Left ventricle myocardium inferior (tissue), 1 donor: ENCODE data around the gene MEGF11. TPM values are rescaled to one million over a fixed set of nuclear protein-coding genes. Genes with fewer than 3 reads are reported as not detected.

Experiments used
- DNase-seq: peaks from one replicate; pipeline ENCODE4 v3.0.0-alpha.2; 2020
- H3K27ac ChIP-seq: fragments of 200-600 bp; replicated peaks from 2 replicates; pipeline ENCODE4 v1.8.0; 2021
- H3K27me3 ChIP-seq: fragments of 200-600 bp; 2 replicates; pipeline ENCODE4 v1.8.0; 2021; ENCODE audit warnings: low read depth
- H3K36me3 ChIP-seq: fragments of 200-600 bp; 2 replicates; pipeline ENCODE4 v1.8.0; 2021
- H3K4me1 ChIP-seq: fragments of 200-600 bp; 2 replicates; pipeline ENCODE4 v1.8.0; 2021
- H3K4me3 ChIP-seq: fragments of 200-600 bp; 2 replicates; pipeline ENCODE4 v1.8.0; 2021; ENCODE audit warnings: mild to moderate bottlenecking, moderate library complexity
- H3K9me3 ChIP-seq: fragments of 200-600 bp; replicated peaks from 2 replicates; pipeline ENCODE4 v1.8.0; 2021
- CTCF ChIP-seq: fragments of 200-600 bp; IDR thresholded peaks from 2 replicates; pipeline ENCODE4 v1.8.0; 2021; ENCODE audit warnings: antibody characterized with exemption, mild to moderate bottlenecking, borderline replicate concordance
- intact Hi-C: fragments of 100-400 bp; cut with micrococcal nuclease; formaldehyde crosslinking; loops from one replicate; pipeline ENCODE4 v1.11.0; 2022
- total RNA-seq: library from RNA; stranded (reverse); fragmentation: NEBNext Ultra II Directional; extraction: Animal tissue kit (Norgen Biotek cat#: 25700); gene quantifications from one replicate; pipeline ENCODE4 v1.2.1, GENCODE V29; 2021
- donor health status: DM: no; HTN: yes; CAD: no; lungs with severe emphysema.

MEGF11 gene
- total RNA-seq, 1 donor from 2014 or later = not detected

DNA sequence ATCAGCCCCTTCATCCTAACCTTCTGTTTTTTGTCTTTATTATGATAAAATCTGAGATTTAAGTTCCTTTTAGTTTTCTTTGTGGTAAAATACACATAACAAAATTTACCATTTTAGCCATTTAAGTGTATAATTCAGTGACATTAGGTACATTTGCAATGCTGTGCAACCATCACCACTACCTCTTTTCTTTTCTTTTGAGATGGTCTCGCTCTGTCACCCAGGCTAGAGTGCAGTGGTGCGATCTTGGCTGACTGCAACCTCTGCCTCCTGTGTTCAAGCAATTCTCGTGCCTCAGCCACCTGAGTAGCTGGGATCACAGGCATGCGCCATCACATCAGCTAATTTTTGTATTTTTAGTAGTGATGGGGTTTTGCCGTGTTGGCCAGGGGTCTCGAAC, 390.4 kb downstream of the MEGF11 start:
- H3K4me1 ChIP-seq = no peaks in the 10 kb centered on the region
- no peak overlapping the region for H3K27ac ChIP-seq
- no peak for TF ChIP-seq CTCF
- DNase-seq = no peak
- no peaks in the 10 kb centered on the region for H3K9me3 ChIP-seq
- intact Hi-C loops = no loop called here
- no peaks in the 10 kb centered on the region for H3K27me3 ChIP-seq
- H3K36me3 ChIP-seq = no peaks in the 10 kb centered on the region
- H3K4me3 ChIP-seq = no peak overlapping the region

- intact Hi-C loops = no loop called here
- H3K4me3 ChIP-seq = no peak overlapping the region
- no peaks in the 10 kb centered on the region for H3K4me1 ChIP-seq
- no peaks in the 10 kb centered on the region for H3K36me3 ChIP-seq
- H3K27me3 ChIP-seq = no peaks in the 10 kb centered on the region
- DNase-seq = no peak
- no peak overlapping the region for H3K27ac ChIP-seq
- TF ChIP-seq CTCF = peak; percentile 51
- no peaks in the 10 kb centered on the region for H3K9me3 ChIP-seq
Measured at GRCh38 chr15:65862682-65863081, 390.9 kb downstream of the MEGF11 start.

GRCh38 chr15:65857718-65858402, 395.7 kb downstream of the MEGF11 start:
- H3K27ac ChIP-seq = no peak overlapping the region
- H3K9me3 ChIP-seq = no peaks in the 10 kb centered on the region
- no peaks in the 10 kb centered on the region for H3K27me3 ChIP-seq
- intact Hi-C loops = no loop called here
- TF ChIP-seq CTCF = no peak
- H3K36me3 ChIP-seq = no peaks in the 10 kb centered on the region
- no peak for DNase-seq
- no peaks in the 10 kb centered on the region for H3K4me1 ChIP-seq
- H3K4me3 ChIP-seq = no peak overlapping the region

GRCh38 chr15:65856821-65857455, 396.6 kb downstream of the MEGF11 start:
- Histone ChIP-seq H3K27me3 (no peaks in the 10 kb centered on the region), H3K4me1 (no peaks in the 10 kb centered on the region), H3K4me3 (no peak overlapping the region), H3K36me3 (no peaks in the 10 kb centered on the region), H3K9me3 (no peaks in the 10 kb centered on the region), H3K27ac (no peak overlapping the region)
- TF ChIP-seq CTCF = peak; percentile 88
- intact Hi-C loops = no loop called here
- DNase-seq = peak; percentile 47

GRCh38 chr15:65851981-65852380, 401.6 kb downstream of the MEGF11 start:
- H3K4me1 ChIP-seq = no peaks in the 10 kb centered on the region
- DNase-seq = no peak
- no peaks in the 10 kb centered on the region for H3K9me3 ChIP-seq
- intact Hi-C loops = no loop called here
- no peaks in the 10 kb centered on the region for H3K27me3 ChIP-seq
- no peak overlapping the region for H3K4me3 ChIP-seq
- TF ChIP-seq CTCF = no peak
- no peak overlapping the region for H3K27ac ChIP-seq
- no peaks in the 10 kb centered on the region for H3K36me3 ChIP-seq
